NCI-H69 (cell line): ENCODE data around the gene VIM.
"Not testable (repeated sequence)": the region's sequence is repeated elsewhere in the genome, so short reads cannot be mapped to it uniquely, and the experiment has no call there.

Experiments
- DNase-seq: peaks from one replicate; lab custom pipeline; 2025; lab: John Stamatoyannopoulos, UW

The VIM gene

DNA sequence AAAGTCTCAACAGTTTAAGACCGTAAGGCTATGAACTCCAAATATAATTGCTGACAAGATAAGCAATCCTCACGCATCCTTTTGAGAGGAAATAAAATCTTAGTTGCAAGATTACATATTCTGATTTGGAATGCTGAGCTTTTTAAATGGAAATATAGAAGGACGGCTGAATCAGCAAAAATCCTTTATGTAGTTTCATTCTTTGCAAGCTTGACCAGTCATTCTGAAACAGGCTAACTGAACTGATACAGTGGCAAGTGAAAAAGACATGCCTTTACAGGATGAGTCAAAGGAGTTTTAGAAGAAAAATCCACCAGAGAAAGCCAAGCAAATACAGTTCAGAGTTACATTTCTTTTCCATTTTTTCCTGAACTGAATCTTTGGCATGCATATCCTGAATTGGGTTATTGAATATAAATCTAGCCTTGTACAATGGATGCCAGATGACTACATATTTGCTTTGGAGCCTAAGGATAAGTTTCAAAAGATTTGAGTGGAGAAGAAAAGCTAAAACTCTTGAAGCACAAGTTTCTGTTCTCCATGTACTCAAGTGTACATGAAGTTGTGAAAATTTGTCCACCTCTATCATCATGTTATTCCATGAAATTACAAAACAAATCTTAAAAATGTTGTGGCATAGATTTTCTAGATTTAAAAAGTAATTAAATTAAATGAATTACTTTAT is 4.4 kb downstream of the VIM start:
- DNase-seq: no peak

DNA sequence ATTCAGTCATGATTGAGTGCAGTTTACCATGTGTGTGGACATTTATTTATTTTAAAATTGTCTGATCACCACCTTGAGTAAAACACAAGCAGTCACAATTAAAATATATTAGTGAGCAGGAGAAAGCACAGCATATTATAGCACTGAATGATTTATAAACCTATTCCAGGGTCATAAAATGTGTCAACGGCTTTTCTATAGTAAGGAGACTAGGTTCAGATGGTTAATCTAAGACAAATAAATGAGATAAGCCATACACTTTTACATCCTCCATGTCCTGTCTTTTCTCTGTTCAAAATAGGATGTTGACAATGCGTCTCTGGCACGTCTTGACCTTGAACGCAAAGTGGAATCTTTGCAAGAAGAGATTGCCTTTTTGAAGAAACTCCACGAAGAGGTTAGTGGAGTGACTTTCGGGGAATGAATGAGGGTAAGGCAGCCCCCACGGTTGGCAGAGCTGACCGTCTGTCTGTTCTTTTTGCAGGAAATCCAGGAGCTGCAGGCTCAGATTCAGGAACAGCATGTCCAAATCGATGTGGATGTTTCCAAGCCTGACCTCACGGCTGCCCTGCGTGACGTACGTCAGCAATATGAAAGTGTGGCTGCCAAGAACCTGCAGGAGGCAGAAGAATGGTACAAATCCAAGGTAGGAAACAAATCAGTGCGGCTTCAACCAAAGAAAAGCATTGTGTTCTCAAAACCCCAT is 5.4 kb downstream of the VIM start:
- DNase-seq: no peak

DNA sequence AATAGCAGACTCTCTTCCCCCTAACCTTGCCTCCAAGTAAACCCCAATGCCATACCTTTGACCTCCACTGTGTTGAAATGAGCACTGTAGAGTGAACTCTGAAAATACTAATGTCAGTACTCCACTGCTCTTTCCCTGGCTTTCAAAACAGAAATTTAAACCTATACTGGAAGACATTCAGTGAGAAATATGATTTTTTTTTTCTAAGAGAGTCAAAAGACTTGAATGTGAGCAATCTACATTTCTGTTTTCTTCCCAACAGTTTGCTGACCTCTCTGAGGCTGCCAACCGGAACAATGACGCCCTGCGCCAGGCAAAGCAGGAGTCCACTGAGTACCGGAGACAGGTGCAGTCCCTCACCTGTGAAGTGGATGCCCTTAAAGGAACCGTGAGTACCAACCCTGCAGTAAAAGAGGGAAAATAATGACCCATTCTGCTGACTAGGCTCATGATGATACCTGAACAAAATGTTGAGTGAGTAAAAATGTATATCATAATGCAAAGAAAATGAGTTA is 6.4 kb downstream of the VIM start:
- DNase-seq: no peak

DNA sequence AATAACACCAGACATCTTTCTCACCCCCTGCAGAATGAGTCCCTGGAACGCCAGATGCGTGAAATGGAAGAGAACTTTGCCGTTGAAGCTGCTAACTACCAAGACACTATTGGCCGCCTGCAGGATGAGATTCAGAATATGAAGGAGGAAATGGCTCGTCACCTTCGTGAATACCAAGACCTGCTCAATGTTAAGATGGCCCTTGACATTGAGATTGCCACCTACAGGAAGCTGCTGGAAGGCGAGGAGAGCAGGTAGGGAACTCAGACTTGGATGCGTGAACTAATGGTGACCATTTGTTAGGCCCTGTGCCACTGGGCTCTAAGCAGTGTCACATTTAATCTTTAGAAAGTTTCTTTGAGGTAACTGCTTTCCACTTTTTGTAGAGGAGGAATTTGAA is 7.1 kb downstream of the VIM start:
- DNase-seq: no peak

DNA sequence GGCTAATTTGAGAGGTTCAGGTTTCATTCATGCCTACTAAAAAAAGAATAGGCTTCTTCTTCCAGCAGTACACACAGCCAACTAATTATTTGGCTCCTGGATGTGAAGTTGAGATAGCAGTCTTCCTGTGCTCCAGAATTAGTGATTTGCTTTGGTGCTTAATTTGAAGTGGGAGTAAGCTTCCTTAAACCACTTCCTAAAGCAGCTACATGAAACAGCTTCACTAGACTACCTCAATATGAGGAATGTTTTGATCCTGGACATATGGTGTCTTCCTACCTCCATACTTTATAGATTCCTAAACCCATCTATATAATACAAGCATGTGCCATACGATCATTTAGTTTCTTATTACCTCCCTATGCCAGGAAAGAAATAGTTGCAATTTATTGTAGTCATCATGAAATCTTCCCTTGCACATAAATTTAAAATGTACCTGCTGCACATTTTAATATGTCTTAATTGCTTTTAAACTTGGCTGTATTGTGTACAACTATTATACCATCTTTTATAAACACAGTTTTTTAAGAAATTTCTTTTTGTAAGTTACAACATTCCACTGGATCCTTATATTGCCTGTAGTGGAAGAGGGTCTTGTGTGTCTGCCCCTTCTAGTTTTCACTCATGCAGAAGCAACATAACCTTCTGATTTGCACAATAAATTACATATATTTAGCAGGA is 8.6 kb downstream of the VIM start:
- DNase-seq: no peak

DNA sequence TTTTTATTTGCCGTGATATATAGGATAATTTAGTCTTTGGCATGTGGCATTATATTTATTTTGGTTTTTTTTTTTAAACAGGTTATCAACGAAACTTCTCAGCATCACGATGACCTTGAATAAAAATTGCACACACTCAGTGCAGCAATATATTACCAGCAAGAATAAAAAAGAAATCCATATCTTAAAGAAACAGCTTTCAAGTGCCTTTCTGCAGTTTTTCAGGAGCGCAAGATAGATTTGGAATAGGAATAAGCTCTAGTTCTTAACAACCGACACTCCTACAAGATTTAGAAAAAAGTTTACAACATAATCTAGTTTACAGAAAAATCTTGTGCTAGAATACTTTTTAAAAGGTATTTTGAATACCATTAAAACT is 9.1 kb downstream of the VIM start:
- DNase-seq: no peak

DNA sequence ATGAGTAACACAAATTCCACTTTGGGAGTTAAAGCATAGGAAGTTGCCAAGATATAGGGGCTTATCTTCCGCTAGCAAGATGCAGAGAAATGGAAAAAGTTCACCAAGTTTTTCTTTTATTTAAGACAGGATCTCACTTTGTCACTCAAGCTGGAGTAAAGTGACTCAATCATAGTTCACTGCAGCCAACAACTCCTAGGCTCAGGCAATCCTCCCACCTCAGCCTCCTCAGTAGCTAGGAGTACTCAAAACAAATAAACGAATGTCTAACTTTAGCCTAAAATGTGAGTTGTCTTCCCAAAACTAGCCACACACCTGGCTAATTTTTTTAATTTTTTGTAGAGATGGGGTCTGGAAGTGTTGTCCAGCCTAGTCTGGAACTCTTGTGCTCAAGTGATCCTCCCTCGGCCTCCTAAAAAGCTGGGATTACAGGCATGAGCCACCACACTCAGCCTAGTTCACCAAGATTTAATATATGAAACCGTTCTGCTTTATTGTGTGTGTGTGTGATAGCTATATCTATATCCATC is 9.9 kb downstream of the VIM start:
- no peak for DNase-seq

DNA sequence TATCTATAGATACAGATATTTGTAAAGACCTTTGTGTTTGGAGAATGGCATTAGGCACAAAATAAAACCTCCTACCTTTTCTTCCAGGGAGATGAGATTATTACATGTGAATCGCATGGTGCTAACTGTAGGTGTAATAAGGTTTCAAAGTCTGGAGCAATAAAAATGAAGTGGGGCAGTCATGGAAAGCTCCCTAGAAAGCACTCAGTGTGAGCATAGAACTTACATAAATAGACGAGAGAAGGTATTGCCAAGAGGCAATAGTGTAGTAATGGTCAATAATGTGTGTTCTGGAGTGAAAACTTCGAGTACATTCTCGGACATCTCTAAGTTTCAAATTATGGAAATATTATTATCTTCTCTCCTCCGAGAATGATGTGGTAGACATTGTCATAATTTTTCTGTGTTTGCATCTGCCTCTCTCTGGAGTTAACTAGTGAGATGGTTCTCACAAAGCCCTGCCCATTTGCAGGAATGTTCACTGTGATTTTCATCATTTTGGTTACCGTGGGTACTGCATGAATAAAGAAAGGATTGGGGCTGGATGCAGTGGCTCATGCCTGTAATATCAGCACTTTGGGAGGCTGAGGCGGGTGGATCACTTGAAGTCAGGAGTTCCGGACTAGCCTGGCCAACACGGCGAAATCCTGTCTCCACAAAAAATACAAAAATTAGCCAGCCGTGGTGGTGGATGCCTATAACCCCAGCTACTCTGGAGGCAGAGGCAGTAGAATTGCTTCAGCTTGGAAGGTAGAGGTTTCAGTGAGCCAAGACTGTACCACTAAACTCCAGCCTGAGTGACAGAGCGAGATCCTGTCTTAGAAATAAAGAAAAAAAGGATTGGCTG is 10.6 kb downstream of the VIM start:
- DNase-seq: no peak

DNA sequence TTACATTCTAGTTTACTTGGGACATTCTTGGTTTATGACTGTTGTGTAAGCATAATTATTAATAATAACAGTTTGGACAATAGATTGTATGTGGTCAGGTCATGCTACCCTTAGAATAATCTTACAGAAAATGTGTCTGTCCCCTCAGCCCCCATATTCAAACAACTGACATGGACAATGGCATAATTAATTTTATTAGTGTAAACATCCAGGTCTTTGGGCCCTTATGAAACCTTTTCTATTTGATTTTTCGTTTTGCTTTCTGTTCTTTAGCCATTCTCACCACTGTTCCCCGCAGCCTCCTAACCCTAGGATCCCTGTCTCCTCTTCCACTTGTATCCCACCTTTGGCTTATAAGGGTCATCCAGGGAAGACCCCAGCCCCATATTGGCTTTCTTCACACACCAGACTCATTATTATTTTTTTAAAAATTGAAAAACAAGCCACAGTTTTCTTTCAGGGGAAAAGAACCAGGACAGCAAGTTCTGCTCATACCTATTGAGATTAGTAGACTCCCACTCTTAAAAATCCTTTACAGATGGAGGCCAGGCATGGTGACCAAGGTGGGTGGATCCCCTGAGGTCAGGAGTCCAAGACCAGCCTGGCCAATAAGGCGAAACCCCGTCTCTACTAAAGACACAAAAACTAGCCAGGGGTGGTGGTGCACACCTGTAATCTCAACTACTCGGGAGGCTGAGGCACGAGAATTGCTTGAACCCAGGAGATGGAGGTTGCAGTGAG is 11.5 kb downstream of the VIM start:
- DNase-seq: no peak

DNA sequence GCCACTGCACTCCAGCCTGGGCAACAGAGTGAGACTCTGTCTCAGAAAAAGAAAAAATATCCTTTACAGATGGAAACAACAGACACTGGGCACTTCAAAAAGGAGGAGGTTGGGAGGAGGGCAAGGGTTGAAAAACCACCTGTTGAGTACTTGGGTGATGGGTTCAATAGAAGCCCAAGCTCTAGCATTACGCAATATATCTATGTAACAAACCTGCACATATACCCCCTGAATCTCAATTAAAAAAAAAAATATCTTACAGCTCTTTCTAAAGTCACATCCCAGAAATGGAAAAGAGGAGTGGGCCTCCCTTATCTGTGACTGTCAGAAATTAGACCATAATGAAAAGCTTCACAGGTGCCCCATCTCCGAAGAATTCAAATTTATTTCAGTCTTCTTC is 12.1 kb downstream of the VIM start:
- DNase-seq: no peak

DNA sequence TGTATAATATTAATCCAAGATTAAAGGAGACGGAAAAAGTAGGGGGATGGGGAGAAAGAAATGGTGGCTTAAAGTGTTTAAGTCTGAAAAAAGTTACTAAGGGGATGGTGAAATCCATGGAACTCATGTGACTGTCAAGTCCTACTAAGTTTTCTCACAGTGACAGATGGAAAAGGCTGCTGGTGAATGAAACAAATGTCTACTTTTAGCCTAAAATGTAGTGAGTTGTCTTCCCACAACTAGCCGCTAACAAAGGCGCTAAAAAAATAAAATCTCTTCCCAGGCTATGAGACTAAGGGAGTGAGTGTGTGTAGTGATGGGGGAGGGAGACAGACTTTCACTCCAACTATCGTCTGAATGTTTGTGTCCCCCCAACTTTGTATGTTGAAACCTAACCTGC is 12.6 kb downstream of the VIM start:
- DNase-seq: no peak

DNA sequence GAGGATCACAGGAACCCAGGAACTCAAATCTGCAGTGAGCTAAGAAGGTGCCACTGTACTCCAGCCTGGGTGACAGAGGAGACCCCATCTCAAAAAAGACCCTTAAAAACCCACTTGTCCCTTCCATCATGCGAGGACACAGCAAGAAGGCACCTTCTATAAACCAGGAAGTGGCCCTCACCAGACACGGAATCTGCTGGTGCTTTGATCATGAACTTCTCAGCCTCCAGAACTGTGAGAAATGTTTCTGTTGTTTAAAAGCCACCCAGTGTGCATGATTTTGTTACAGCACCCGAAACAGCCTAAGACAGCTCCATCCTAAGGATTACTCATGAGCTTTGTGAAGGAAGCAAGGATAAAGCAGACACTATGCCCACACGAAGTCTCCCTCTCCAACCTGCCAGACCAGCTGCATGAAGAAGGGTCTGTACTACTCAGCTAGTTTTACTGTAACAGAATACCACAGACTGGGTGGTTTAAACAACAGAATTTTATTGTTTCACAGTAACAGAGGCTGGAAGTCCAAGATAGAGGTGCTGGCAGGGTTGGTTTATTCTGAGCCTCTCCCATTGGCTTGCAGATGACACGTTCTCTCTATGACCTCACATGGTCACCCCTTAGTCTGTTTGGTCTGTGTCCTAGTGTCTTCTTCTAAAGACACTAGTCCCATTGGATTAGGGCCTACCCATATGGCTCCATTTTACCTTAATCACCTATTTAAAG is 13.7 kb downstream of the VIM start:
- no peak for DNase-seq

DNA sequence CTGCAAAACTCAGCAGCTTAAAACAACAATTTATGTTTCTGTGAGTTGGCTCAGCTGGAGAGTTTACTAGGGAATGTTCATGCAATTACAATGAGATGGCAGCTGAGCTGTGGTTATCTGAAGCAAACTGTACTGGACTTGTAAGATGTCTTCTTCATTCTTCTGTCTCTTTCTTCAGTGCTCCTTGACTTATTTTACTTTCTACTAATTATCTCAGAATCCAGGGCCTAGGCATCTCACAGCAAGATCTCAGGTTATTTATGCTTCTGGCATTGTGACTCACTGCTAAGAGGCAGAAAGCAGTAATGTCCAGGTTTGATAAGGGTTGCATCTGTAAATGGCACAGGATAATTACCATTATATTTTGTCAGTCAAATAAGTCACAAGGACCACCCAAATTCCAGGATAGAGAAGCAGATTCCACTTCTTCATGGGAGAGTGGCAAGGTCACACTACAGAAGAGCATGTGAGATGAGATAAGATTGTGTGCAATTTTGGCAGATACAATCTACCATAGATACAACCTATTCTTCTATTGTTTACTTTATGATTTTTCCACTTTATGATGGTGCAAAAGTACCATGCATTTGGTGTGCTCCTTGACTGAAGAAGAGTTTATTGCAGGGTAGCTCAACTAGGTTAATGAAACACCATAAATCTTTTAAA is 16.8 kb downstream of the VIM start:
- no peak for DNase-seq

DNA sequence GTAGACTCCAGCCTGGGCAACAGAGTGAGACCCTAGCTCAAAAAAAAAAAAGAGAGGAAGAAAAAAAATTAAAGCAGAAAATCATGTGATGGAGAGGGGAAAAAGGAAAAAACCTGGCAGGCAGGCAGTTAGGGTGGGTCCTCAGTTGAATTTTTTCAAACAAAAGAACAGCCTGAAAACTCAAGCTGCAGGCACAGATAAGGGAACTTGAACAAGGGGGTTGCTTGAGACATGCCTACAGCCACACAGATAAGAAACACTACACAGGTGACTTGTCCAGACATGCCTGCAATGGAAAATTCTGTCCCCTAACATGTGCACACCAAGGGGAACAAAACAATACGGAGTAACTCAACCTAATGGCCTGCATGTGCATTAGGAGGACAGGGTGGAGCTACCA is 19.2 kb downstream of the VIM start:
- DNase-seq: no peak

DNA sequence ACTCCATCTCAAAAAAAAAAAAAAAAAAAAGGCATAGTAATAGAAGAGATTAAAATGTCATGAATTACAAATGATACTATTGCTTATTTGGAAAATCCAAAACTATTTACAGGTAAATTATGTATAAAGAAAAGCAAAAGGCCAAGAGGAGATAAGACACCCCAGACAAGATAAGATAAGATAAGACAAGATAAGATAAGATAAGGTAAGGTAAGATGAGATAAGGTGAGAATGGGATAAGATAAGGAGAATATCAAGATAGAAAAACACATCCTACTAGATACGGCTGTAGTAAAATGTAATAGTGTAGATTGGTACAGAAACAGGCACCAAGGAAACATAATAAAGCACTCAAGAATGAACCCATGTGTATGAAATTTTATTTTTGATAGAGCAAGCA is 20.9 kb downstream of the VIM start:
- no peak for DNase-seq

DNA sequence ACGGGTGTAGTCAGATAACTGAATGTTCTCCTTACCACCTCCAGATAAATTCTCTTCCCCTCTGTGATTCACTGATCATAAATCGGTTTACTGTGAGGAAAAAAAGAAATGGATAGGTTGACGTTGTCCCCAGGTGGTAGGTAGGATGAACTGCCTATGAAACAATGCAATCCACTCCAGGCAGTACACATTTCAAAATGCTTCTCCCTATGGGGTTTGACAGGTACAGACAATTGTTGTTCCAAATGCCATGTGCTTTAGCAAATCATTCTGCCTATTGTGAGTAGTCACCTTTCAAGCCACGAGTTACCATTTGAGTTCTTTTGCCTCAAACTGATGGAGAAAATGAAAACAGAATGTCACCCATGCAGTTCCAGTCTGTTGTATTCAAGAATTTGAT is 21.8 kb downstream of the VIM start:
- DNase-seq: no peak

DNA sequence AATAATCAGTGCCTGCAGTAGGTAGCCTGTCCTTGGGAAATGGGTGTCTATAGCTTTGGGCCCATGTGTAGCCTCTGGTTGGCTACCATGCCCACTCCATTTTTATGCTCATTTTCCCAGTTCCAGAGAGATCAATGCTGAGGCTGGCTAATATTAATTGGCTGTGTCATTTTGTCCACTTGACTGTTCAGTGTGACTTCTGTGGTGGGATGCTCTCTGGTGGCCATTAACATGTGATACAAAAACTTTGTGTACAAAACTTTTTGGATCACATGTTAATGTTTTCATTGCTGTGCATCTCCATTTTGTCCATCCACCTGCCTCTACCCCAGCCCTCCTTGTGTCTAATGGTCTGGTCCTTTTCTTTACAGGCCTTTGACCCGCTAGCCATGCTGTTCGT is 22.7 kb downstream of the VIM start:
- DNase-seq: no peak

DNA sequence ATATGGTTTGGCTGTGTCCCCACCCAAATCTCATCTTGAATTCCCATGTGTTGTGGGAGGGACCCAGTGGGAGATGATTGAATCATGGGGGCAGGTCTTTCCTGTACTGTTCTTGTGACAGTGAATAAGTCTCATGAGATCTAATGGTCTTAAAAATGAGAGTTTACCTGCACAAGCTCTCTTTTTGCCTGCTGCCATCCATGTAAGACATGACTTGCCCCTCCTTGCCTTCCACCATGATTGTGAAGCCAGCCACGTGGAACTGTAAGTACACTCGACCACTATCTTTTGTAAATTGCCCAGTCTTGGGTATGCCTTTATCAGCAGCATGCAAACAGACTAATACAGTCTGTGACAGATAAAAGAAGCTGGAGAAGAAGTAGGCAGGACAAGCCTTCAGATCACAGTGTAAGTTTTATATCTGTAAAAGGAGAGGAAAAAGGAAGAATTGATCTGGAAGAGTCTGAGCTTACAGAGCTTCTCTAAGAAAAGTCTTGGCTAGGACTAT is 26.6 kb downstream of the VIM start:
- not testable (repeated sequence) for DNase-seq

DNA sequence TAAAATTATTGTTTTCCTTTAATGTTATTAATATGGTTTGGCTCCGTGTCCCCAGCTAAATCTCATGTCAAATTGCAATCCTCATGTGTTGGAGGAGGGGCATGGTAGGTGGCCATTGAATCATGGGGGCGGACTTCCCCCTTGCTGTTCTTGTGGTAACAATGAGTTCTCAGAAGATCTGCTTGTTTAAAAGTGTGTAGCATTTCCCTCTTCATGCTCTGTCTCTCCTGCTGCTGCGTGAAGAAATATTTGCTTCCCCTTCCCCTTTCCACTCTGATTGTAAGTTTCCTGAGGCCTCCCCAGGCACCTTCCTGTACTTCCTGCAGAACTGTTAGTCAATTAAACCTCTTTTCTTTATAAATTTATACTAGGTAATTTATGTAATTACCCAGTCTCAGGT is 27.5 kb downstream of the VIM start:
- DNase-seq: no peak

DNA sequence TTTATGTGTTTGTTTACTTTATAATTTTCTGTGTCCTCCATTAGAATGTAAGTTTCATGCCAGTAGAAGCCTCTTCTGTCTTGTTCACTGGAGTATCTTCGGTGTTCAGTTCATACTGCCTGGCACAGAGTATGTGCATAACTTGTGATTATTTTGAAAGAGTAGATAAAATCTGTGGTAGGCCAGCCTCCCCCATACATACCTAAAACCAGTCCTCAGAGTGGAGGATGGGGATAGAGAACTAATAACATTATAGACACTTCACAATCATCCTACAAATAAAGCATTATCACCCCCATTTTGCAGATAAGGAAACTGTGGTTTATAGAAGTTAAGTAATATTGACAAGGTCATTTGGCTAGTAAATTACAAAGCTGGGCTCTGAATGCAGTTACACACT is 28.0 kb downstream of the VIM start:
- no peak for DNase-seq
